GM23248 (cell line): Measurements from ENCODE around the gene ACVR1.

ENCODE experiments used
- EZH2 ChIP-seq: fragments of 200-600 bp; sonication (generic); IDR thresholded peaks from 2 replicates; pipeline ENCODE4 v1.6.1; 2018; ENCODE audit warnings: antibody characterized with exemption, mild to moderate bottlenecking; ENCODE audit not compliant: insufficient read depth, poor library complexity, severe bottlenecking
- EZH2phosphoT487 ChIP-seq: fragments of 200-600 bp; sonication (generic); IDR thresholded peaks from 2 replicates; pipeline ENCODE4 v1.6.1; 2018; ENCODE audit warnings: antibody characterized with exemption, moderate library complexity, mild to moderate bottlenecking, low read depth; ENCODE audit not compliant: insufficient read depth

DNA sequence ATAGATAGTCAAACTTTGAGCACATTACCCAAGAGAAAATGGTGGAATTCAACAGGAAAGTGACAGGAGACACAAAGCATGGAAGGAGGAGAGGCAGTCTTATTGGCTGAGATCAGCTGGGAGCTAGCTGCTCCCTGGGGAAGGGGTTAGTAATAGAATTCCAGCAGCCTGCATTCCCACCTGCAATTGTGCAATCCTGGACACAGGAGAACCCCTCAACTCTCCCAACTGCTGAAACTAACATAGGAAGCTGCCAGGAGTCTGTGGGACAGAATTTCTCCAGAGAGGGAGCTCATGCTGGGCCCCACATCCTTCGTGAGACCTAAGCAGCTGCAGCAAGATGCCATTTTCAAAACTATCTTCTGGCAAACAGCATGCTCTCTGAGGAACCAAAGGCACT is 177.7 kb downstream of the ACVR1 start:
- no peak for TF ChIP-seq EZH2
- TF ChIP-seq EZH2phosphoT487 = no peak
